GM21576 (cell line): ENCODE results near the gene CALN1.
"Not testable (repeated sequence)": the region's sequence is repeated elsewhere in the genome, so short reads cannot be mapped to it uniquely, and the experiment has no call there.

Experiments
- ATAC-seq: cut with Tn5 transposase; IDR thresholded peaks from one replicate; pipeline ENCODE4 v1.9.1; 2021; ENCODE audit warnings: mild to moderate bottlenecking, moderate library complexity; ENCODE audit not compliant: unreplicated experiment

The CALN1 gene

GRCh38 chr7:71996141-71996540 is 416.0 kb downstream of the CALN1 start:
- no peak for ATAC-seq

GRCh38 chr7:71995111-71995510 is 417.0 kb downstream of the CALN1 start:
- no peak for ATAC-seq

- no peak for ATAC-seq
These were observed 420.6 kb downstream of the CALN1 start for GRCh38 chr7:71991586-71991985.

GRCh38 chr7:71990138-71990462 is 422.0 kb downstream of the CALN1 start:
- ATAC-seq: no peak

GRCh38 chr7:71988201-71988600 is 423.9 kb downstream of the CALN1 start:
- ATAC-seq: no peak

- no peak for ATAC-seq
These were observed 424.9 kb downstream of the CALN1 start for GRCh38 chr7:71987200-71987767.

- no peak for ATAC-seq
These were observed 427.8 kb downstream of the CALN1 start for GRCh38 chr7:71984348-71984747.

- no peak for ATAC-seq
These were observed 429.3 kb downstream of the CALN1 start for GRCh38 chr7:71982851-71983250.

- ATAC-seq: no peak
These were observed 435.5 kb downstream of the CALN1 start for GRCh38 chr7:71976645-71977044.

GRCh38 chr7:71974611-71975010 is 437.5 kb downstream of the CALN1 start:
- ATAC-seq: no peak

GRCh38 chr7:71972534-71972933 is 439.6 kb downstream of the CALN1 start:
- ATAC-seq: no peak

- ATAC-seq: no peak
These were observed 441.4 kb downstream of the CALN1 start for GRCh38 chr7:71970725-71971124.

GRCh38 chr7:71962636-71963035 is 449.5 kb downstream of the CALN1 start:
- ATAC-seq: no peak

- no peak for ATAC-seq
These were observed 450.9 kb downstream of the CALN1 start for GRCh38 chr7:71961283-71961682.

- ATAC-seq: no peak
These were observed 470.0 kb downstream of the CALN1 start for GRCh38 chr7:71942115-71942514.

- no peak for ATAC-seq
These were observed 474.2 kb downstream of the CALN1 start for GRCh38 chr7:71937840-71938371.

- no peak for ATAC-seq
These were observed 476.5 kb downstream of the CALN1 start for GRCh38 chr7:71935674-71936073.

GRCh38 chr7:71933426-71933825 is 478.7 kb downstream of the CALN1 start:
- no peak for ATAC-seq

- ATAC-seq: no peak
These were observed 486.5 kb downstream of the CALN1 start for GRCh38 chr7:71925663-71926062.

GRCh38 chr7:71914204-71914603 is 497.9 kb downstream of the CALN1 start:
- ATAC-seq: not testable (repeated sequence)

GRCh38 chr7:71912476-71912875 is 499.7 kb downstream of the CALN1 start:
- ATAC-seq: no peak

GRCh38 chr7:71911051-71911450 is 501.1 kb downstream of the CALN1 start:
- ATAC-seq: no peak

GRCh38 chr7:71905821-71906220 is 506.3 kb downstream of the CALN1 start:
- ATAC-seq: no peak
